ENCODE measurements around the gene KLK6.

Gene KLK6

GRCh38 chr19:50969413-50969760, at the start of gene KLK6:
KLK6 (minus strand) TSS chr19:50969591; CDS start chr19:50968104, 1,487 bp downstream.
- H3K27me3 ChIP-seq (ENCODE audit: insufficient read depth, low read depth), result no peaks in the 10 kb centered on the region
- H3K4me3 ChIP-seq (IDR thresholded peaks at IDR 0.05; ENCODE audit: insufficient read depth, low read depth, low read length), result no peak within 1 kb of the TSS
- H3K4me2 ChIP-seq, result no peak within 1 kb of the TSS
- TF ChIP-seq, protein P1, sequence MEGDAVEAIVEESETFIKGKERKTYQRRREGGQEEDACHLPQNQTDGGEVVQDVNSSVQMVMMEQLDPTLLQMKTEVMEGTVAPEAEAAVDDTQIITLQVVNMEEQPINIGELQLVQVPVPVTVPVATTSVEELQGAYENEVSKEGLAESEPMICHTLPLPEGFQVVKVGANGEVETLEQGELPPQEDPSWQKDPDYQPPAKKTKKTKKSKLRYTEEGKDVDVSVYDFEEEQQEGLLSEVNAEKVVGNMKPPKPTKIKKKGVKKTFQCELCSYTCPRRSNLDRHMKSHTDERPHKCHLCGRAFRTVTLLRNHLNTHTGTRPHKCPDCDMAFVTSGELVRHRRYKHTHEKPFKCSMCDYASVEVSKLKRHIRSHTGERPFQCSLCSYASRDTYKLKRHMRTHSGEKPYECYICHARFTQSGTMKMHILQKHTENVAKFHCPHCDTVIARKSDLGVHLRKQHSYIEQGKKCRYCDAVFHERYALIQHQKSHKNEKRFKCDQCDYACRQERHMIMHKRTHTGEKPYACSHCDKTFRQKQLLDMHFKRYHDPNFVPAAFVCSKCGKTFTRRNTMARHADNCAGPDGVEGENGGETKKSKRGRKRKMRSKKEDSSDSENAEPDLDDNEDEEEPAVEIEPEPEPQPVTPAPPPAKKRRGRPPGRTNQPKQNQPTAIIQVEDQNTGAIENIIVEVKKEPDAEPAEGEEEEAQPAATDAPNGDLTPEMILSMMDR (conservative IDR thresholded peaks at IDR 0.05; ENCODE audit: low read depth, low read length), result no peak
- H3K36me3 ChIP-seq (ENCODE audit: insufficient read depth), result no peaks in the 10 kb centered on the region
- H2AFZ ChIP-seq (ENCODE audit: low read depth), result no peak within 1 kb of the TSS
- no peaks in the 10 kb centered on the region for H3K4me1 ChIP-seq (ENCODE audit: low read depth, poor library complexity, severe bottlenecking)
- no peaks in the 10 kb centered on the region for H3K79me2 ChIP-seq (ENCODE audit: insufficient read depth, low read depth)
- no peaks in the 10 kb centered on the region for H4K20me1 ChIP-seq (ENCODE audit: insufficient read depth)
- H3K9ac ChIP-seq, result no peak within 1 kb of the TSS
- no peak within 1 kb of the TSS for H3K27ac ChIP-seq

DNA sequence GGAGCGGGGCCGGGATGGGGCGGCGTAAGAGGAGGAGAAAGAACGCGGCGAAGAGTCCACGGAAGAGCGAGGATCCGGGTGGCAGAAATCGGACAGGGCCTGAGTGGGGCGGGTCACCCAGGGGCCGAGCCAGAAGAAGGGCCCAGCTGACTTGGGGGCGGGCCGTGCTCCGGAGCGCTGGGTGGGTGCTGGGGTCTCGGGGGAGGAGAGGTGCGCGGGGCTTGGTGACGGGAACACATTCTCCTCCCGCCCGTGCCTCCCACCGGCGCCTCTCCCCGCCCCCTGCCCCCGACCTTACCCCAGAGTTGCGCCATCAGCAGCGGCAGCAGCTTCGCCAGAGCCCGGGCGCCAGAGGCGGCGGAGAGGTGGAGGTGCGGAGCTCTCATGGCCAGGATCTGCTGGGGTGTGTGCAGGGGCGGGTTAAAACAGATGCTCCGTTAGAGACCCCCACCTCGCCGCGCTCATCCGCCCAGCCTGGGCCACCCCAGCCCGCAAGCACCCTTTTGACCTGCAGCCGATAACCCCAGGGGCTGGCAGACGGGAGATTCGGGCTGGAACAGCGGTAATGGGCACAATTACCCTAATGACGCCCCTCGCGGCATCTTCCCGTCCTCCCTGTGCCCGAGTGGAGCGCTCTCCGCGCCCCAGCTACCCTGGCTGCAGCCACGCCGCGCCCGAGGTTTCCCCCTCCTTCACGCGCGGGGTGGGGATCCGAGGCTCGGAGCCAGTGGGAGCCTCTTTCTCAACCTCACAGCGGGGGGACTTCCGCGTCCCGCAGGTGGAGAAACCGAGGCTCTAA, 49.6 kb upstream of the KLK6 start:
- H3K9ac ChIP-seq, result no peak overlapping the region
- no peak overlapping the region for H2AFZ ChIP-seq (ENCODE audit: low read depth)
- H3K4me1 ChIP-seq (ENCODE audit: low read depth, poor library complexity, severe bottlenecking), result no peaks in the 10 kb centered on the region
- peaks cover 2% of the 10 kb centered on the region; the same call in 1 of the 2 replicates for H3K27me3 ChIP-seq (ENCODE audit: insufficient read depth, low read depth)
- no peak overlapping the region for H3K4me3 ChIP-seq (IDR thresholded peaks at IDR 0.05; ENCODE audit: insufficient read depth, low read depth, low read length)
- H3K36me3 ChIP-seq (ENCODE audit: insufficient read depth), result no peaks in the 10 kb centered on the region
- no peaks in the 10 kb centered on the region for H4K20me1 ChIP-seq (ENCODE audit: insufficient read depth)
- H3K27ac ChIP-seq, result no peak overlapping the region
- TF ChIP-seq, protein P1 (conservative IDR thresholded peaks at IDR 0.05; ENCODE audit: low read depth, low read length), result no peak
- H3K79me2 ChIP-seq (ENCODE audit: insufficient read depth, low read depth), result no peaks in the 10 kb centered on the region
- no peak overlapping the region for H3K4me2 ChIP-seq

DNA sequence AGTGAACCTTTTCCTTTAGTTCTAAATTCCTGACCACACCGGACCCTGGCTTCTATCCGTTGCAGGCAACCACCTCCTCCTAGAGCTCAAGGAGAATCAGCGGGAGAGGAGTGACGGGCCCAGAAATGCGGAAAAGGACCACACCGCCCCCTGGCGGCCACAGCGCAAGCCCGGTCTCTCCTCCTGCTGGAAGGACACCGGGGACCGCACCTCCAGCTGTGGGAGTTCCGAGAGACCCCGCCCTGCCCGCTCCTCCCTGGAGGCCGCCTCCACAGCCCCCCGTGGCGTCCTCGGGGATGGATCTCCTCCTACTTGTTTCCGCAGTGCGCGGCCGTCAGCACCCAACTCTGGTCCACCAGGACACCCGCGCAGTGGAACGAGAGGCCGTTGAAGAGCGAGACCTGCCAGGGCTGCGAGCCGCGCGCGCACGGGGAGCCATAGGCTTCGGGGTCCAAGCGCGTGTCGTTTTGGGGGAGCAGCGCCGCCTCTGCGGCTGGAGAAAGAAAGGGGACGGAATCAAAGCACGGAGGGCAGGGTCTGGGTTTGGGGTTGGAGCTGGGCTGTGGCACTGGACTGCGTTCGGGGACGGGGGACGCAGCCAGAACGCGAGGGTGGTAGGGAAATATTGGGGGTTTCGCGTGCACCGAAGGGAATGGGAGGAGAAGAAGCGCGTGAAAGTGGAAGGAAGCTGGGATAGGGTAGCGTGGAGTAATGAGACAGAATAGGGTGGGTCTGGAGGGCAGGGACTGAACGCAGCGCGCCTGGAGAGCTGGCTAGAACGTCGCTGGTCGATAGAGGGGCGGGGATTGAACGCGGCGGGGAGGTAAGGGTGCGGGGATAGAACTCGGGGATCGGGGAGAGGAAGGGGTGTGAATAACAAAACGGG, 47.6 kb upstream of the KLK6 start:
- Histone ChIP-seq H3K79me2 (ENCODE audit: insufficient read depth, low read depth) (no peaks in the 10 kb centered on the region), H4K20me1 (ENCODE audit: insufficient read depth) (no peaks in the 10 kb centered on the region), H3K4me1 (ENCODE audit: low read depth, poor library complexity, severe bottlenecking) (no peaks in the 10 kb centered on the region), H3K9ac (no peak overlapping the region), H3K27me3 (ENCODE audit: insufficient read depth, low read depth) (peaks cover 2% of the 10 kb centered on the region; the same call in 1 of the 2 replicates), H3K4me2 (no peak overlapping the region), H3K27ac (no peak overlapping the region), H2AFZ (ENCODE audit: low read depth) (no peak overlapping the region), H3K36me3 (ENCODE audit: insufficient read depth) (no peaks in the 10 kb centered on the region), H3K4me3 (IDR thresholded peaks at IDR 0.05; ENCODE audit: insufficient read depth, low read depth, low read length) (no peak overlapping the region)
- TF ChIP-seq, protein P1 (conservative IDR thresholded peaks at IDR 0.05; ENCODE audit: low read depth, low read length), result peak; percentile 47; the same call in 1 of the 2 replicates

- TF ChIP-seq, protein P1 (conservative IDR thresholded peaks at IDR 0.05; ENCODE audit: low read depth, low read length), result no peak
- Histone ChIP-seq H4K20me1 (ENCODE audit: insufficient read depth) (no peaks in the 10 kb centered on the region), H3K79me2 (ENCODE audit: insufficient read depth, low read depth) (no peaks in the 10 kb centered on the region), H3K4me2 (no peak overlapping the region), H2AFZ (ENCODE audit: low read depth) (no peak overlapping the region), H3K27me3 (ENCODE audit: insufficient read depth, low read depth) (no peaks in the 10 kb centered on the region), H3K36me3 (ENCODE audit: insufficient read depth) (no peaks in the 10 kb centered on the region), H3K9ac (no peak overlapping the region), H3K27ac (no peak overlapping the region), H3K4me3 (IDR thresholded peaks at IDR 0.05; ENCODE audit: insufficient read depth, low read depth, low read length) (no peak overlapping the region), H3K4me1 (ENCODE audit: low read depth, poor library complexity, severe bottlenecking) (no peaks in the 10 kb centered on the region)
Measured at GRCh38 chr19:51015691-51016267, 46.4 kb upstream of the KLK6 start.
